GM18867 (cell line): ENCODE measurements around the gene CETN1.
A peak's percentile ranks its signal among the peaks of the same experiment; 100 is the strongest.

Source experiments
- ATAC-seq: cut with Tn5 transposase; IDR thresholded peaks from one replicate; pipeline ENCODE4 v1.9.1; 2021; ENCODE audit warnings: mild to moderate bottlenecking, moderate library complexity; ENCODE audit not compliant: unreplicated experiment

The CETN1 gene

GRCh38 chr18:621291-622043 lies 41.3 kb downstream of the CETN1 start:
- ATAC-seq = no peak

DNA sequence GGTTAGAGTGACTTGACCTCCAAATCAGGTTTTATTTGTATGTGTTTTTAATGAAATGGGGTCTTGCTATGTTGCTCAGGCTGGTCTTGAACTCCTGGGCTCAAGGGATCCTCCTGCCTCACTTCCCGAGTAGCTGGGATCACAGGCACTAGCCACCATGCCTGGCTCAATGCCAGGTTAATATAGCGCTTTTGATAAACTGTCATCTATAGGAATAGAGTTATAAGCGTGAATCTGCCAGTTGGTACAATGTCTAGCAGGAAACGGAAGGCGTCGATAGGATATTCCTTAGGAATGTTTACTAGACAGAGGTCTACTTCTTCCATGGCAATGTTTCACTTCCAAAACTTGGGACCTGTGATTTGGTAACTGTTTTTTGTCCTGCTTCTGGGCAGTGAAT lies 42.1 kb downstream of the CETN1 start:
- ATAC-seq = no peak

DNA sequence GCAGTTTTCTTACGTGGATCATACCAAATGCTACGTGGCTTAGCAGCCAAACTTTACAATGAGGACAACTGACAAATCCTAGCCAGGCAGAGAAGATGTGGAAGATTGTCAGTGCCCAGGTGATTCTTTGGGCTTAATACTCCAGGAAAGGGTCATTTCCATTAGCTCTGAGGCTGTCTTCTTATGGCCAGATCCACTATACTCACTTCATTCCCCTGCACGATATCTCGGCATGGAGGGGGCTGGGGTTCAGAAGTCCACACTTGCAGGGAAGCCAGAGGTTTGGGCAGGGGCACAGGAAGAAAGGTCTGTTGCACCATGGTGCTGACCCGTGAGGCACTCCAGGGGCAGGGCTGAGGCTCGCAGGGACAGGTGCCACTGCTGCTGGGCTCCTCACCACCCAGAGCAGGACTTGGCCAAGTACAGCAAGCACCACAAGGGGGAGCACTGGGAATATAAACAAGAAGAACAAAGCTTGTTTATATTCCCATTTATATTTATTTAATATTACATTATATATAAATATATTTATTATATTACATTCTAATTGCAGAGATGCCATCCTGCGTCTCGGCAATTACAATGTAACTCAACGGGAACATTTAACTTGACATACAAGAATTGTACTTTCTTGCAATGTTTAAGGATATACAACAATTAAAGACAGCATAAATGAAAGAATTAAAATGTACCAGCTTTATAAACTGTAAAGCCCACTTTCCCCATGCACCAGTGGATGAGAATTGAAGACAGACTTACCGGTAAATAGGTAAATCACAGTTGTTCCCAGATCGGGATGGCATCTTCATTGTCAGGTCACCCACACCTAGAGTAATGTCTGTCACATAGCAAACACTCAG lies 43.8 kb downstream of the CETN1 start:
- ATAC-seq = peak; percentile 75

DNA sequence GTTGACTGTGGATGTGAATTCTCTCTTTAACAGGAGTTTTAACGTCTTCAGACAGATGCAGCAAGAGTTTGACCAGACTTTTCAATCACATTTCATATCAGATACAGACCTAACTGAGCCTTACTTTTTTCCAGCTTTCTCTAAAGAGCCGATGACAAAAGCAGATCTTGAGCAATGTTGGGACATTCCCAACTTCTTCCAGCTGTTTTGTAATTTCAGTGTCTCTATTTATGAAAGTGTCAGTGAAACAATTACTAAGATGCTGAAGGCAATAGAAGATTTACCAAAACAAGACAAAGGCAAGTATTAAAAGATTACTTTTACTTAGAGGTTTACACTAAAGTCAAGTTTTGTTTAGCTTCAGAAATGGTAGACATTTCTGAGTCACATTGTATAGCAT lies 47.1 kb downstream of the CETN1 start:
- ATAC-seq = no peak

DNA sequence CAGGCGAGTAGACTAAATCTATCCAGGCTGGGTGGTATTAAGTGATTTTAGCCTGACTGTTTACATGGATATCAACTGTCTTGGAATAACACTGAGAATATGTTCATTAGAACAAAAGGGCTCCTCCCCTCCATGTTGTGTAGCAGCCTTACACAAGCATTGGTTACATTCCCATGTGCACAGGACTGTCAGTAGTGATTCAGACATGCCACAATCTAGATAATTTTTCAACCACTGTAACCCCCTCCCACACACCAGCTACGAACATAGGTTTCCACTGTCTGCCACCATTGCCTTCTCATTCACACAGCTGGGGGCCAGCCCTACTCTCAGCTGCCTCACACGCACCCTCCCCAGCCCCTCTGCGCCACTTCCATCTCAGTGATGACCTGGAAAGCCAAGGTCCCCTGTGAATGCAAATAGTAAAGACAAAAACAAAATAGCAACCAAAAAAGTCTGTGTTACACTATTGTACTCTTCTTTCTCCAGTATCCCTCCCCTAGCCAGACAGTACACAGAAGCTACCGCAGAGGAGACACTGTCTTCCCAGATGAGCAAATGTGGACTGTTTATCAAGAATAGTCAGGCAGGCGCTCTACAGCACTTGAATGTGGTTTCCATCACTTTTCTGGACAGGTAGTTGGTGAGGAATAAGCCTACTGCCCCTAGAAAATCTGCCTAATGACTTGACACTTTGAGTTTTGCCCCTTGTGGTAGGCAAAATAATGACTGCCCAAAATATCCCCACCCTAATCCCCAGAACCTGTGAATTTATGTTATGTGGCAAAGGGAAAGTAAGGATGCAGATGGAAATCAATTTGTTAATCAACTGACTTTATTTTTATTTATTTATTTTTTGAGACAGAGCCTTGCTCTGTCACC lies 49.3 kb downstream of the CETN1 start:
- no peak for ATAC-seq

GRCh38 chr18:631560-631959 lies 51.4 kb downstream of the CETN1 start:
- no peak for ATAC-seq
